ENCODE measurements around the gene SCTR. TPM values are rescaled to one million over a fixed set of nuclear protein-coding genes. Genes with fewer than 3 reads are reported as not detected.
"Not testable (repeated sequence)": the region's sequence is repeated elsewhere in the genome, so short reads cannot be mapped to it uniquely, and the experiment has no call there.

SCTR gene
- total RNA-seq, 4 donors from 2014 or later = 0.81 TPM; not detected in 3

GRCh38 chr2:119414894-119415293, 109.4 kb downstream of the SCTR start:
- TF ChIP-seq EP300 (IDR thresholded peaks at IDR 0.05) = no peak
- TF ChIP-seq CTCF (IDR thresholded peaks at IDR 0.05) = no peak
- no peak for TF ChIP-seq POLR2A (IDR thresholded peaks at IDR 0.05)
- no peak for TF ChIP-seq POLR2AphosphoS5 (IDR thresholded peaks at IDR 0.05)
- 83 to 88% methylated on average over 2 of the region's 3 CpGs for WGBS, 2 donors (ENCODE audit: low coverage in 1 of 2)

GRCh38 chr2:119409506-119409905, 114.8 kb downstream of the SCTR start:
- no peak for ATAC-seq
- H3K4me1 ChIP-seq = no peaks in the 10 kb centered on the region
- WGBS, 2 donors (ENCODE audit: low coverage in 1 of 2) = 76 to 82% methylated on average over 4 of the region's 4 CpGs

More at GRCh38 chr2:119414894-119415293, 109.4 kb downstream of the SCTR start:
- no peak for ATAC-seq
- Histone ChIP-seq H3K27me3 (no peaks in the 10 kb centered on the region), H3K27ac (no peak overlapping the region), H3K36me3 (no peaks in the 10 kb centered on the region), H3K4me3 (no peak overlapping the region), H3K9me3 (peaks cover 0 to 15% (median 0%) of the 10 kb centered on the region in 3 donors), H3K4me1 (no peaks in the 10 kb centered on the region)

GRCh38 chr2:119408221-119408619, 116.1 kb downstream of the SCTR start:
- TF ChIP-seq EP300 (IDR thresholded peaks at IDR 0.05) (no peak), CTCF (IDR thresholded peaks at IDR 0.05) (no peak), POLR2AphosphoS5 (IDR thresholded peaks at IDR 0.05) (no peak), POLR2A (IDR thresholded peaks at IDR 0.05) (no peak)
- Histone ChIP-seq H3K4me3 (no peak overlapping the region), H3K27ac (no peak overlapping the region), H3K27me3 (peaks cover 6% of the 10 kb centered on the region), H3K36me3 (no peaks in the 10 kb centered on the region), H3K9me3 (peaks cover 0 to 6% (median 0%) of the 10 kb centered on the region in 3 donors), H3K4me1 (no peaks in the 10 kb centered on the region)
- peak; percentile 61 for ATAC-seq
- 54% methylated on average over 3 of the region's 5 CpGs; no CpG with 5 or more reads in 1 of the 2 donors for WGBS, 2 donors (ENCODE audit: low coverage in 1 of 2)

More at GRCh38 chr2:119409506-119409905, 114.8 kb downstream of the SCTR start:
- TF ChIP-seq POLR2AphosphoS5 (IDR thresholded peaks at IDR 0.05) = no peak
- TF ChIP-seq POLR2A (IDR thresholded peaks at IDR 0.05) = no peak
- TF ChIP-seq EP300 (IDR thresholded peaks at IDR 0.05) = no peak
- Histone ChIP-seq H3K27me3 (peaks cover 6% of the 10 kb centered on the region), H3K9me3 (peaks cover 0 to 12% (median 0%) of the 10 kb centered on the region in 3 donors), H3K27ac (no peak overlapping the region), H3K4me3 (no peak overlapping the region), H3K36me3 (no peaks in the 10 kb centered on the region)

GRCh38 chr2:119407430-119408220, 116.7 kb downstream of the SCTR start:
- no peaks in the 10 kb centered on the region for H3K4me1 ChIP-seq
- WGBS, 2 donors (ENCODE audit: low coverage in 1 of 2) = 43 to 51% methylated on average over 5 of the region's 7 CpGs
- H3K36me3 ChIP-seq = no peaks in the 10 kb centered on the region
- H3K27me3 ChIP-seq = peaks cover 6% of the 10 kb centered on the region
- no peak overlapping the region for H3K27ac ChIP-seq
- ATAC-seq = peak; percentile 62
- no peak overlapping the region for H3K4me3 ChIP-seq
- no peak for TF ChIP-seq POLR2AphosphoS5 (IDR thresholded peaks at IDR 0.05)
- TF ChIP-seq POLR2A (IDR thresholded peaks at IDR 0.05) = no peak
- peak in 3 of 4 experiments; percentile 76 to 88 (median 85) for TF ChIP-seq CTCF (IDR thresholded peaks at IDR 0.05)
- peaks cover 0 to 6% (median 0%) of the 10 kb centered on the region in 3 donors for H3K9me3 ChIP-seq

- peaks cover 6% of the 10 kb centered on the region for H3K27me3 ChIP-seq
- no peak for ATAC-seq
- no peak overlapping the region for H3K27ac ChIP-seq
- H3K36me3 ChIP-seq = no peaks in the 10 kb centered on the region
- TF ChIP-seq EP300 (IDR thresholded peaks at IDR 0.05) = no peak
- no peak for TF ChIP-seq POLR2AphosphoS5 (IDR thresholded peaks at IDR 0.05)
- TF ChIP-seq CTCF (IDR thresholded peaks at IDR 0.05) = no peak
- no peak for TF ChIP-seq POLR2A (IDR thresholded peaks at IDR 0.05)
- H3K4me3 ChIP-seq = no peak overlapping the region
- 90% methylated on average over 2 of the region's 2 CpGs; no CpG with 5 or more reads in 1 of the 2 donors for WGBS, 2 donors (ENCODE audit: low coverage in 1 of 2)
- H3K9me3 ChIP-seq = peaks cover 0 to 6% (median 0%) of the 10 kb centered on the region in 3 donors
- H3K4me1 ChIP-seq = no peaks in the 10 kb centered on the region
Observed at GRCh38 chr2:119405151-119405550, 119.1 kb downstream of the SCTR start.

- WGBS, 2 donors (ENCODE audit: low coverage in 1 of 2) = 75 to 85% methylated on average over 6 to 12 of the region's 12 CpGs
- not testable (repeated sequence) for H3K27me3 ChIP-seq, H3K9me3 ChIP-seq, H3K4me1 ChIP-seq, H3K36me3 ChIP-seq, H3K4me3 ChIP-seq, ATAC-seq, H3K27ac ChIP-seq
Observed at GRCh38 chr2:119403618-119404017, 120.7 kb downstream of the SCTR start.
